K562 (cell line): ENCODE data around the gene EXOC4.

Source experiments
- EZH2 ChIP-seq: IDR thresholded peaks from 2 replicates; pipeline ENCODE4 v1.6.1; 2012; ENCODE audit warnings: low read depth, mild to moderate bottlenecking, inconsistent platforms, low read length, borderline replicate concordance
- POLR2AphosphoS2 ChIP-seq: IDR thresholded peaks from 2 replicates; pipeline ENCODE4 v1.6.1; 2012; ENCODE audit warnings: low read length, improper control_type of control experiment
- SMARCE1 ChIP-seq: fragments of 450-650 bp; IDR thresholded peaks from 2 replicates; pipeline ENCODE4 v1.7.1; 2016; ENCODE audit warnings: mild to moderate bottlenecking
- TOE1 ChIP-seq, 2 experiments: fragments of 450-650 bp in 1 of 2; sonication (generic) in 1 of 2; formaldehyde crosslinking in 1 of 2; IDR thresholded peaks; 2 replicates each; pipeline versions ENCODE4 v1.7.1 to v1.8.0; 2016 to 2022; ENCODE audit warnings: borderline replicate concordance in 2 of 2, mild to moderate bottlenecking in 2 of 2, antibody characterized with exemption in 1 of 2, inconsistent platforms in 1 of 2, low read depth in 1 of 2, missing genetic modification reagents in 1 of 2, moderate library complexity in 1 of 2
- TF ChIP-seq, protein P1 (sequence below), 3 experiments: IDR thresholded peaks in 2 of 3; conservative IDR thresholded peaks in 1 of 3; 2 replicates each; pipeline ENCODE4 v1.5.1; 2011 to 2012; ENCODE audit warnings: low read length in 3 of 3, mild to moderate bottlenecking in 3 of 3, control low read depth in 2 of 3, improper control_type of control experiment in 1 of 3, inconsistent platforms in 1 of 3, low read depth in 1 of 3, mixed read lengths in 1 of 3, moderate library complexity in 1 of 3; ENCODE audit not compliant: insufficient read depth in 2 of 3

DNA sequence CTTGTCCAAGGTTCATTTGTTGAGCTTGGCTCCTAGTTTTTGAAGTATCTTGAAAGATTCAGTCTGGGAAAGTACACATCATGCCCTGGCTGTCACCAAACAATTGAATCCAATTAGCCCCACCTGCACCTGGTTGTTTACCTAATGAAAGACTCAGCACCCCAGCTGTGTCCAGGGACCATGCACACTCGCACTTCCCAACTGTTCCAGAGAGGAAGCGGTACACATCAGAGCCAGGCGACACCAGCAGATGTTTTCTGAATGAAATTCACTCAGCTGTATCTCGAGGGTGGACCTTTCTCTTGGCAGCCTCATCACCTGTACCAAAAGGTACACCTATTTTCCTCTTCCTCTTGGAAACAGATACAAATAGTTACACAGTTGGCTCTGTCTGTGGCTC lies 657.9 kb downstream of the EXOC4 start:
- no peak for TF ChIP-seq TOE1 (IDR thresholded peaks at IDR 0.05; ENCODE audit: borderline replicate concordance)
- no peak for TF ChIP-seq TOE1 (CRISPR knock-in tag; IDR thresholded peaks at IDR 0.05; ENCODE audit: borderline replicate concordance, low read depth)
- TF ChIP-seq POLR2AphosphoS2, result no peak
- TF ChIP-seq EZH2, result no peak
- TF ChIP-seq, protein P1, sequence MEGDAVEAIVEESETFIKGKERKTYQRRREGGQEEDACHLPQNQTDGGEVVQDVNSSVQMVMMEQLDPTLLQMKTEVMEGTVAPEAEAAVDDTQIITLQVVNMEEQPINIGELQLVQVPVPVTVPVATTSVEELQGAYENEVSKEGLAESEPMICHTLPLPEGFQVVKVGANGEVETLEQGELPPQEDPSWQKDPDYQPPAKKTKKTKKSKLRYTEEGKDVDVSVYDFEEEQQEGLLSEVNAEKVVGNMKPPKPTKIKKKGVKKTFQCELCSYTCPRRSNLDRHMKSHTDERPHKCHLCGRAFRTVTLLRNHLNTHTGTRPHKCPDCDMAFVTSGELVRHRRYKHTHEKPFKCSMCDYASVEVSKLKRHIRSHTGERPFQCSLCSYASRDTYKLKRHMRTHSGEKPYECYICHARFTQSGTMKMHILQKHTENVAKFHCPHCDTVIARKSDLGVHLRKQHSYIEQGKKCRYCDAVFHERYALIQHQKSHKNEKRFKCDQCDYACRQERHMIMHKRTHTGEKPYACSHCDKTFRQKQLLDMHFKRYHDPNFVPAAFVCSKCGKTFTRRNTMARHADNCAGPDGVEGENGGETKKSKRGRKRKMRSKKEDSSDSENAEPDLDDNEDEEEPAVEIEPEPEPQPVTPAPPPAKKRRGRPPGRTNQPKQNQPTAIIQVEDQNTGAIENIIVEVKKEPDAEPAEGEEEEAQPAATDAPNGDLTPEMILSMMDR (IDR thresholded peaks at IDR 0.05 in 2 of 3, conservative IDR thresholded peaks at IDR 0.05 in 1 of 3; ENCODE audit: insufficient read depth in 2 of 3, low read depth in 1 of 3, low read length in 3 of 3), result no peak
- no peak for TF ChIP-seq SMARCE1
